HG02973 (cell line): ENCODE measurements around the gene GPR35.

ENCODE experiments used
- ATAC-seq: cut with Tn5 transposase; IDR thresholded peaks from one replicate; pipeline ENCODE4 v1.9.1; 2021; ENCODE audit warnings: moderate library complexity; ENCODE audit not compliant: unreplicated experiment

The GPR35 gene

DNA sequence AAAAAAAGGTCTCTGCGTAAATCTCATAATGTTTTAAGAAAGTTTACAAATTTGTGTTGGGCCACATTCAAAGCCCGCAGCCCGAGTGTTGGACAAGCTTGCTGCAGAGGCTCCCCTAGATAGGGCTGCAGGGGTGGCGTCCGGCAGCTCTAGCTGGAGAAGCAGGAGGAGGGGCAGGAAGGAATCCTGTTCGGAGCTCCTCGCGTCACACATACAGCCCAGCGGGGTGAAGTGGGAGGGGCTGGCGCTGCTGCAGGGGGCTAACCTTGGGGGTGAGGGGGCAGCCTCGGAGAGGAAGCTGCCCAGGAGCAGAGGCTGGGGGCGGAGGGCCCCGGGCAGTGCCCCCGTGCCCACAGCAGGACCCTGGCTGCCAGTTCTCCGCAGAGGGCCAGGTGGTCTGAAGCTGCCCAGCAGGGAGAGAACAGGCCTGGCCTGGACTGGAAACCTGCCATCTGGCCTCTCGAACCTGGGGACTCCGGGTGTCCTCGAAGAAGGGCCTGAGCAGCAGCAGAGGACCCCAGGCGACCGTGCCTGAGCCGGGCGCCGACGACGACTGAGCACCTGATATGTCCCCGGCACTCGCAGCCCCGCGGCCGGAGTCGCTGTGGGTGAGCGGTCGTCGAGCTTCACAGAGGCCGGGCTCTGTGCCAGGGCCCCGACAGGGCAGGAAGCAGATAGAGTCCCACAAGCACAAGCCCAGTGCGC is 2.6 kb upstream of the GPR35 start:
- no peak for ATAC-seq

GRCh38 chr2:240623531-240624010 is 1.7 kb upstream of the GPR35 start:
- no peak for ATAC-seq

- ATAC-seq = no peak
These were observed 1.0 kb upstream of the GPR35 start for GRCh38 chr2:240624011-240624949.

DNA sequence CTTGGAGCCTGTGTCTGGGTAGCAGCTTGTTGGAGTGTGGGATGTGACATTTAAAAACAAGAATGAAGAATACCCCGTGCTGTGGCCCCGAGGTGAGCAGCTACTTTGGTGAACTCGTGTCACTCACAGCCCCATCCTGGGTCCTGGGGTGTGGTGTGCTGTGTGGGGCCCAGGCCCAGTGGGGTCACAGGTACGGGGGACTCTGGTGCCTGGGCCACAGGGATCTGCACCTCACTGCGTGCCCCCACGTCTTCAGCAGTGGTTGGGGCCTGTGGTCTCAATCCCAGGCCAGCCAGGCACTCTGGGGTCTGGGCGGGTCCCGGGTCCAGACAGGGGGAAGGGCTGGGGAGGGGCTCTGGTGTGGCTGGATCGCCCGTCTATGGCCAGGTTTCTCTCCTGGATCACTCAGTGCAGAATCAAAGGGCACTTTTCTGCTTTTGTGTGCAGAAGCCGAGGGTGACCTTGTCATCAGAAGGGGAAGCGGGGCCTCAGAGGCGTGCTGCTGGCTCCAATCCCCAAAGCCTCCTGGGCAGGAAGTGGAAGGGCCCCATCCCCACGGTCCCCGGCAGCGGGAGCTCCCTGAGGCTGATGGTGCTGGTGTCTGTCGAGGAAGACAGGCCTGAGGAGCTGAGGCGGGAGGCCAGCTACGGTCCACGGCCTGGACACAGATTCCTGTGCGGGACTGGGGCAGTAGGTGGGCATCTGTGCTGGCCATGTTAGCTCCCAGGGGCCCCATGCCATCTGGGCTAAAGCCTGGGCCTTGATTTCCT is 1.4 kb downstream of the GPR35 start:
- no peak for ATAC-seq

DNA sequence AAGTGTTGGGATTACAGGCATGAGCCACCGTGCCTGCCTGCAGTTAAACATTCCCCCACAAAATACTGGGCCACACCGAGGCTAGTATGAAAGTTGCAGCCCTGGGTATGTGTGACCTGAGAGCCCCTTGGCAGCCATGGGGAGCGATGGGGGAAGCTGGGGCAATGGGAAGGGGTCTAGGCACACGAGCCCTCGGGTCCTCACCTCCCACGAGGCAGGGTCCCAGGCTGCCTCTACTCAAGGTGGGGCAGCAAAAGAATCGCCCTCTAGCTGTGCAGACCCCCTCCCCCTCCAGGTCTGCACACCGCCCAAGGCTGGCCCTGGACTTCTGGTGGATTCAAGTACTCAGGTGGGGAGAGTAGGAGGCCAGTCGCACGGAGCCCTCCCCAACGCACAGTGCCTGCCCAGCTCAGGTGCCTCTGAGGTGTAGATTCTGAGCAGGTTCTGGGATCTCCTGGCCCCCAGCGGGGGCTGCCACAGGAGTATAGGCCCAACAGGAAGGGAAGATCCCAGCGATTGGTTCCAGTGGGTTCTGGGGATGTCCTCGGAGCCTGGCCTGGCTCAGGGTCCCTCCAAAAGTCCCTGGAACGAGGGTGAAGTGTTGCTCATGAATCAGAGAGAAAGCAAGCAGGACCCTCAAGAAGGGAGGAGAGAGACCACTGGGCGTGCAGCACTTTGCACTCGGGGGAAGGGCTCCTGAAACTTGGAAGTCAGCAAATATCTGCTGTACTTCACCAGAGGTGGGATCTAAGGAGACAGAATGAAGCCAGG is 2.6 kb downstream of the GPR35 start:
- ATAC-seq = no peak

- no peak for ATAC-seq
These were observed 3.2 kb downstream of the GPR35 start for GRCh38 chr2:240628507-240628807.

- no peak for ATAC-seq
These were observed 3.7 kb downstream of the GPR35 start for GRCh38 chr2:240628808-240629618.

GRCh38 chr2:240629619-240629967 is 4.3 kb downstream of the GPR35 start:
- ATAC-seq = no peak

- ATAC-seq = no peak
These were observed 4.9 kb downstream of the GPR35 start for GRCh38 chr2:240629968-240630770.

- ATAC-seq = no peak
These were observed 5.7 kb downstream of the GPR35 start for GRCh38 chr2:240630771-240631547.

- ATAC-seq = no peak
These were observed 6.4 kb downstream of the GPR35 start for GRCh38 chr2:240631548-240632305.

GRCh38 chr2:240632306-240632721 is 7.0 kb downstream of the GPR35 start:
- ATAC-seq = no peak

GRCh38 chr2:240635121-240635997 is 10.1 kb downstream of the GPR35 start:
- no peak for ATAC-seq

DNA sequence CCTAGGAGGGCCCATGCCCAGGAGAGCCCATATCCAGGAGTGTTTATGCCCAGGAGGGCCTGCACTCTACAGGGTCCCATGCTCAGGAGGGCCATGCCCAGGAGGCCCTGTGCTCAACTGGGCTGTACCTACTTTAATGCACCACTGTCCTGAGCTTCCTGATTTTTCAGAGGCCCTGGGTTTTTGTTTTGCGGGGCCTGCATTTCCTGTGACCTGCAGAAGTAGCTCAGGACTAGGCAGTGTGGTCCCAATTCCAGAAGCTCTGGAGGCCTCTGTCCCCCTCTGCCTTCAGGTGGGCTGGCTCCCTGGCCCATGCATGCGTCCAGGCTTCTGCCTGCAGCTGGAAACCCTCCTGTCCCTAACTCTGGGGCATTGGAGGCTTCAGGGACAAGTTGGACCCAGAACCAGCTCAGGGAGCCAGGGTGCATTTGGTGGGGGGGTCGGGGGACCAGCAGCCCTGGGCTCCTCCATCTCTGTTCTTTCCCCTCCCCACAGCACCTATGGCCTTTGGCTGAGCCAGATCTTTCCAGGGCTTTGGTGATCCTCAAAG is 10.8 kb downstream of the GPR35 start:
- ATAC-seq = no peak

DNA sequence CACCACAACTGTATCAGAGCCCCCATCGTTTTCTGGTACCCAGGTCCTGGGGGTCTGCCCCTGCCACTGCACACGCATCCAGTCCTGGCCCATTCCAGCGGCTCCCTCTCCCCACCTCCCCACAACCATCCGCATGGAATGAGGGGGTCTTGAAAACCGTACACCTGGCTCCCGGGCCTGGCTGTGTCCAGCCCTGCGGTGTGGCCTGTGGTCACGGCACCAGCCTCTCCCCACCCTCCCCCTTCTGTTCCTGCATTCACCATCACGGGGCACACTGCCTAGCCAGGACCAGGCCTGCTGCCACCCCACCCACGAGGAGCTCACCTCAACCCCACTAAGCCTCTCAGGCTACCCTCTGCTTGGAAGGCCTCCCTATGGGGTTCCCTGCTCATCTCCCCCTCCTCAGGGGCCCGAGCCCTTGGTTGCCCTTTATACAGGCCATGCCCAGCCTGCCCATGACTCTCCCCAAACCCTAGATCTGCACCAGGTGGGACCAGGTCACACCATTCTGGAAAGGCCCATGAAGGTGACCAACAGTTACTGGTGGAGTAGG is 11.4 kb downstream of the GPR35 start:
- no peak for ATAC-seq
